ENCODE results near the gene CHURC1.
A peak's percentile ranks its signal among the peaks of the same experiment; 100 is the strongest.

The CHURC1 gene

DNA sequence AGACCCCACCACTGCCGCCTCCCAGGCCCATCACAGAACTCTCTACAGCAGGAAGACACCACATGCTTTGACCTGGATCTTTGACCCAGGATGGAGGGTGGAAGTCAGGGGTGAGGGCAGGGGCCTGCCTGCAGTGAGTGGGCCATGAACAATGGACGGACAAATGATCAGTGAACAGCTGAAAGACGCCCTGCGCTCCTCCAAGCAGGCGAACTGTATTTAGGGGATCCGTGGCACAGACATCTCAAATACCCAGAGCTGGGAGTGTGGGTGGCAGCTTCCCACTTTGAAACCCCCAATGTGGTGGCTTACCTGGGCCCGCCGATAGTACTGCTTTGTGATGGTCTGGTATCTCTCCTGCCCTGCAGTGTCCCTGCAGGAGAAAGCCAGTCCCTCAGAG, 37.0 kb downstream of the CHURC1 start:
- Histone ChIP-seq H4K20me1 (ENCODE audit: control insufficient read depth, insufficient read depth, low read depth, low read length) (0 out of 2 replicates have a peak, but pooled peaks cover 3% of the 10 kb centered on the region), H3F3A (ENCODE audit: control insufficient read depth, insufficient read depth) (no peaks in the 10 kb centered on the region), H3K4me2 (ENCODE audit: low read length) (no peak overlapping the region), H3K79me2 (ENCODE audit: control insufficient read depth, low read length) (no peaks in the 10 kb centered on the region), H3K27me3 (ENCODE audit: control insufficient read depth, low read length) (no peaks in the 10 kb centered on the region), H3K4me1 (ENCODE audit: control insufficient read depth, low read length) (peaks cover 8% of the 10 kb centered on the region), H3K27ac (ENCODE audit: low read depth, low read length) (no peak overlapping the region), H3K36me3 (ENCODE audit: control insufficient read depth, low read length) (no peaks in the 10 kb centered on the region), H3K9me2 (replicated peaks; ENCODE audit: control insufficient read depth, low read length) (no peaks in the 10 kb centered on the region), H3K9me3 (ENCODE audit: control insufficient read depth, insufficient read depth, low read length) (no peaks in the 10 kb centered on the region), H3K4me3 (ENCODE audit: low read length) (no peak overlapping the region)
- TF ChIP-seq, protein P1, sequence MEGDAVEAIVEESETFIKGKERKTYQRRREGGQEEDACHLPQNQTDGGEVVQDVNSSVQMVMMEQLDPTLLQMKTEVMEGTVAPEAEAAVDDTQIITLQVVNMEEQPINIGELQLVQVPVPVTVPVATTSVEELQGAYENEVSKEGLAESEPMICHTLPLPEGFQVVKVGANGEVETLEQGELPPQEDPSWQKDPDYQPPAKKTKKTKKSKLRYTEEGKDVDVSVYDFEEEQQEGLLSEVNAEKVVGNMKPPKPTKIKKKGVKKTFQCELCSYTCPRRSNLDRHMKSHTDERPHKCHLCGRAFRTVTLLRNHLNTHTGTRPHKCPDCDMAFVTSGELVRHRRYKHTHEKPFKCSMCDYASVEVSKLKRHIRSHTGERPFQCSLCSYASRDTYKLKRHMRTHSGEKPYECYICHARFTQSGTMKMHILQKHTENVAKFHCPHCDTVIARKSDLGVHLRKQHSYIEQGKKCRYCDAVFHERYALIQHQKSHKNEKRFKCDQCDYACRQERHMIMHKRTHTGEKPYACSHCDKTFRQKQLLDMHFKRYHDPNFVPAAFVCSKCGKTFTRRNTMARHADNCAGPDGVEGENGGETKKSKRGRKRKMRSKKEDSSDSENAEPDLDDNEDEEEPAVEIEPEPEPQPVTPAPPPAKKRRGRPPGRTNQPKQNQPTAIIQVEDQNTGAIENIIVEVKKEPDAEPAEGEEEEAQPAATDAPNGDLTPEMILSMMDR (IDR thresholded peaks at IDR 0.05; ENCODE audit: low read depth, low read length, poor library complexity, severe bottlenecking): no peak
- no peak for TF ChIP-seq EZH2phosphoT487 (IDR thresholded peaks at IDR 0.05; ENCODE audit: borderline replicate concordance, low read length)

DNA sequence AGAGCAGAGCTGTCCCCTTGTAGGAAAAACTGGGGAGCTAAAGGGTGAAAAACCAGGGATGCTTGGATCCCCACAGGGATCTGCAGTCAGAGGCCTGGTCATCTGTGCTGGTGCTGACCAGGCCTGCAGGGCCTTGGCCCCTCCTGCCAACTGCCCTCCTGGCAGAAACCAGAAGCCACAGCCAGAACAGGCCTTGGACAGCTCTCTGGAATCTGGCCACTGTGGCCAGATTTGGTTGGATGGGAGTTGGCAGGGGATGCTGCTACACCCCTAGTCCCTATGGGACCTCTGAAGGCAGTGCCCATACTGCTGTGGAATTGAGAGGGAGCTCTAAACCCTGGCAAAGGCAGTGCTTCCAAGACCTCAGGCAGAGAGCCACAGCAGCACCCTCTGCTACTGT, 37.5 kb downstream of the CHURC1 start:
- Histone ChIP-seq H3K27ac (ENCODE audit: low read depth, low read length) (no peak overlapping the region), H3K79me2 (ENCODE audit: control insufficient read depth, low read length) (no peaks in the 10 kb centered on the region), H3K4me3 (ENCODE audit: low read length) (no peak overlapping the region), H4K20me1 (ENCODE audit: control insufficient read depth, insufficient read depth, low read depth, low read length) (0 out of 2 replicates have a peak, but pooled peaks cover 3% of the 10 kb centered on the region), H3K4me1 (ENCODE audit: control insufficient read depth, low read length) (peaks cover 8% of the 10 kb centered on the region), H3K36me3 (ENCODE audit: control insufficient read depth, low read length) (no peaks in the 10 kb centered on the region), H3K9me2 (replicated peaks; ENCODE audit: control insufficient read depth, low read length) (no peaks in the 10 kb centered on the region), H3K27me3 (ENCODE audit: control insufficient read depth, low read length) (no peaks in the 10 kb centered on the region), H3K9me3 (ENCODE audit: control insufficient read depth, insufficient read depth, low read length) (no peaks in the 10 kb centered on the region), H3F3A (ENCODE audit: control insufficient read depth, insufficient read depth) (no peaks in the 10 kb centered on the region), H3K4me2 (ENCODE audit: low read length) (no peak overlapping the region)
- TF ChIP-seq EZH2phosphoT487 (IDR thresholded peaks at IDR 0.05; ENCODE audit: borderline replicate concordance, low read length): no peak
- TF ChIP-seq, protein P1 (IDR thresholded peaks at IDR 0.05; ENCODE audit: low read depth, low read length, poor library complexity, severe bottlenecking): no peak

DNA sequence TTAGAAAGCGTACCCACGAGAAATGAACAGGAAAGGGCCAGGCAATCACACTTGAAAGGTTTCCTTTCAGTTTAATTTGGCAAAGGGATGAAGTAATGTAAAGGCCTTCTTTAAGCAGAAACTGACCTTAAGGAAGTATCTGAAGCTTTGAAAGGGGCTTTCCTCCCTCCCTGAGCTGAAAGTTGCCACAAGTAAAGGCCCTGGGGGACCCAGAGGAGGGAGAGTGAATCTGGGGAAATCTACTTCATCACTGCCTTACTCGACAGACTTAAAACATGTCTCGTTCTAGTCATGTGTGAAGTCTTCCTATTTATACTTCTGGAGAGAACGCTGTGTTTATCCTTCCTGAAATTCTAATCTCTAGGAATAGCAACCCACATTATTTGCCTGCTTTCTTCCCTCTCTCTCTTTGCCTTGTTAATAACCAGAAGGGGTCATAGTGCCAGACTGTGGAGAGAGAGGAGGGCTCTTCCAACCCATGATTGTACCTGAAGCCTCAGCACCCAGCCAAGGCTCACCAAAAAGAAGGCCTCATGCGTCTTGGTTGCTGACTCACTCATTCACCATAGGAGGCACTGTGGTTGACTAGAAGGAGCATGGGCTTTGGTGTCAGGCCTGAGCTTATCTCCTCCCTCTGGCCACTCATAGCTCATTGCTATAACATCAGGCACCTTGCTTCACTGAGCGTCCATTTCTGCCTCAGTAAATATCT, 38.5 kb downstream of the CHURC1 start:
- Histone ChIP-seq H3K27ac (ENCODE audit: low read depth, low read length) (no peak overlapping the region), H3K4me2 (ENCODE audit: low read length) (no peak overlapping the region), H4K20me1 (ENCODE audit: control insufficient read depth, insufficient read depth, low read depth, low read length) (no peaks in the 10 kb centered on the region), H3K4me1 (ENCODE audit: control insufficient read depth, low read length) (peaks cover 8% of the 10 kb centered on the region), H3K9me2 (replicated peaks; ENCODE audit: control insufficient read depth, low read length) (no peaks in the 10 kb centered on the region), H3K79me2 (ENCODE audit: control insufficient read depth, low read length) (no peaks in the 10 kb centered on the region), H3K36me3 (ENCODE audit: control insufficient read depth, low read length) (no peaks in the 10 kb centered on the region), H3F3A (ENCODE audit: control insufficient read depth, insufficient read depth) (no peaks in the 10 kb centered on the region), H3K27me3 (ENCODE audit: control insufficient read depth, low read length) (no peaks in the 10 kb centered on the region), H3K9me3 (ENCODE audit: control insufficient read depth, insufficient read depth, low read length) (no peaks in the 10 kb centered on the region), H3K4me3 (ENCODE audit: low read length) (no peak overlapping the region)
- TF ChIP-seq, protein P1 (IDR thresholded peaks at IDR 0.05; ENCODE audit: low read depth, low read length, poor library complexity, severe bottlenecking): peak; percentile 22
- TF ChIP-seq EZH2phosphoT487 (IDR thresholded peaks at IDR 0.05; ENCODE audit: borderline replicate concordance, low read length): no peak

Data from DOHH2 (cell line).